Measurements from ENCODE around the gene KLHDC1.
"Not testable (repeated sequence)": the region's sequence is repeated elsewhere in the genome, so short reads cannot be mapped to it uniquely, and the experiment has no call there.

DNA sequence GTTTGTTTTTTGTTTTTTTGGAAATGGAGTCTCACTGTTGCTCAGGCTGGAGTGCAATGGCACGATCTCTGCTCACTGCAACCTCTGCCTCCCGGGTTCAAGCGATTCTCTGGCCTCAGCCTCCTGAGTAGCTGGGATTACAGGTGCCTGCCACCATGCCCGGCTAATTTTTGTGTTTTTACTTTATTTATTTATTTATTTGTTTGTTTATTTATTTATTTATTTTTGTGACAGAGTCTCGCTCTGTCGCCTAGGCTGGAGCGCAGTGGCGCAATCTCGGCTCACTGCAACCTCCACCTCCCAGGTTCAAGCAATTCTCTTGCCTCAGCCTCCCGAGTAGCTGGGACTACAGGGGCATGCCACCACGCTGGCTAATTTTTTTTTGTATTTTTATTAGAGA is 18.1 kb downstream of the KLHDC1 start:
- TF ChIP-seq, protein P1, sequence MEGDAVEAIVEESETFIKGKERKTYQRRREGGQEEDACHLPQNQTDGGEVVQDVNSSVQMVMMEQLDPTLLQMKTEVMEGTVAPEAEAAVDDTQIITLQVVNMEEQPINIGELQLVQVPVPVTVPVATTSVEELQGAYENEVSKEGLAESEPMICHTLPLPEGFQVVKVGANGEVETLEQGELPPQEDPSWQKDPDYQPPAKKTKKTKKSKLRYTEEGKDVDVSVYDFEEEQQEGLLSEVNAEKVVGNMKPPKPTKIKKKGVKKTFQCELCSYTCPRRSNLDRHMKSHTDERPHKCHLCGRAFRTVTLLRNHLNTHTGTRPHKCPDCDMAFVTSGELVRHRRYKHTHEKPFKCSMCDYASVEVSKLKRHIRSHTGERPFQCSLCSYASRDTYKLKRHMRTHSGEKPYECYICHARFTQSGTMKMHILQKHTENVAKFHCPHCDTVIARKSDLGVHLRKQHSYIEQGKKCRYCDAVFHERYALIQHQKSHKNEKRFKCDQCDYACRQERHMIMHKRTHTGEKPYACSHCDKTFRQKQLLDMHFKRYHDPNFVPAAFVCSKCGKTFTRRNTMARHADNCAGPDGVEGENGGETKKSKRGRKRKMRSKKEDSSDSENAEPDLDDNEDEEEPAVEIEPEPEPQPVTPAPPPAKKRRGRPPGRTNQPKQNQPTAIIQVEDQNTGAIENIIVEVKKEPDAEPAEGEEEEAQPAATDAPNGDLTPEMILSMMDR (IDR thresholded peaks at IDR 0.05), result not testable (repeated sequence)
- not testable (repeated sequence) for TF ChIP-seq POLR2A (IDR thresholded peaks at IDR 0.05)
